ENCODE measurements around the gene FAM120AOS. TPM values are rescaled to one million over a fixed set of nuclear protein-coding genes. Genes with fewer than 3 reads are reported as not detected.

FAM120AOS gene
- total and polyA plus RNA-seq, 2 of the 4 experiments (the other 2 are of a cell fraction): 22.7 to 24.7 TPM

DNA sequence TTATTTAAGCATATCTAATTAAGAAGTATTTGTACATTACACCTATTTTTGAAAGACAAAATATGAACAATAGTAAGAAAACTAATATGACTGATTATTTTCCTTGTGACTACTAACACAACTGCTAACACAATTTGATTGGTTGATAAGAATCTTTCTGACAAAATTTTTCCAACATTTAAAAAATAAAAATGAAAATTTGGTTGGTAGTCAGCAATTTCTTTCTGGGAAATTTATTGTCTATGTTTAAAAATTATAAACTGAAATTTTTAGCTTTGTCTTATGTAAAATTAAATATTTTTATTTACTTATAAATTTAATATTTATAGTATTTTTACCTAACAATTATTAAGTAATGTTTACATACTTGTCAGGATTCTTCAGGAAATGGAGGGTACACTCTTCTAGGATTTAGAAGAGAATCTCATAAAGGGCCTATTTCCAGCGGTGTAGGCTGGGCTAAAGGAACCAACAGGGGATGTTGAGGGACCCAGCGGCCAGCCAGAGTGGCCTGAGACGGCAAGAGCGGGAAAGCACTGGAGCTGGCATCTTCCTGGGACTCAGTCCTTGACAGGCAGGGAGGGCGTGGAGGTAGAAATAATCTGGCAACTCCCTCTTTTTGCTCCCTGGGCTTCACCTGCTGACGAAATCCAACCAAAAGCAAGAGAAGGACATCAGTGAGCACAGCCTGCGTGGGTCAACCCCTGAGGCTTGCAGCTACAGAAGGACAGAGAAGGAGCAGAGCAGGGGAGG lies 16.6 kb downstream of the FAM120AOS start:
- POLR2A ChIA-PET (ENCODE audit: unreplicated experiment): no interaction called here
- H2BK120ac ChIP-seq (ENCODE audit: low read depth, low read length): no peak overlapping the region
- TF ChIP-seq MAFK (IDR thresholded peaks at IDR 0.05; ENCODE audit: low read depth, low read length) (0 out of 2 replicates have a peak, but pooled peaks have one; percentile 16), RAD21 (IDR thresholded peaks at IDR 0.05; ENCODE audit: low read length) (no peak)
- CTCF ChIA-PET: interaction anchor here (0.6 kb wide), 1 partner anchor 14 kb away, joined by 3 read pairs; no protein-coding TSS in a partner anchor
- in situ Hi-C loops (cut with MboI; ENCODE audit: low sequenced_read_pairs) (no loop called here), intact Hi-C loops (cut with micrococcal nuclease) (no loop called here), dilution Hi-C loops (cut with HindIII; ENCODE audit: low sequenced_read_pairs, unreplicated experiment) (no loop called here)
- no peaks in the 10 kb centered on the region for H3K9me3 ChIP-seq (ENCODE audit: control insufficient read depth, insufficient read depth, low read length)
- no peak overlapping the region for H3K27ac ChIP-seq (ENCODE audit: insufficient read depth, low read length)
- H3K4ac ChIP-seq (ENCODE audit: low read depth, low read length): no peak overlapping the region
- no peak overlapping the region for H2AK5ac ChIP-seq (ENCODE audit: low read depth, low read length)
- no peak overlapping the region for H2BK20ac ChIP-seq (ENCODE audit: low read depth, low read length)
- no peak for DNase-seq
- H3K79me1 ChIP-seq (ENCODE audit: low read depth in 1 of 2, low read length in 2 of 2): no peaks in the 10 kb centered on the region
- no TSS peak for BruUV-seq (replicated peaks)
- H4K91ac ChIP-seq (ENCODE audit: insufficient read depth, low read depth, low read length): no peak overlapping the region
- H4K8ac ChIP-seq (ENCODE audit: low read depth in 2 of 2, low read length in 2 of 2): no peak overlapping the region
- 0 out of 2 replicates have a peak, but pooled peaks cover 1% of the 10 kb centered on the region for H3K36me3 ChIP-seq (ENCODE audit: control insufficient read depth, insufficient read depth, low read length)
- no peak overlapping the region for H2BK5ac ChIP-seq (ENCODE audit: low read depth, low read length, poor library complexity, severe bottlenecking)
- H4K5ac ChIP-seq (ENCODE audit: low read depth, low read length): no peak overlapping the region
- 61% methylated on average over 2 of the region's 7 CpGs; no CpG with 5 or more reads in 1 of the 2 experiments for WGBS, 2 experiments (ENCODE audit: extremely low coverage in 2 of 2, insufficient read length in 1 of 2)
- no peaks in the 10 kb centered on the region for H3K9me1 ChIP-seq (ENCODE audit: insufficient read depth, low read length)
- H2BK15ac ChIP-seq (ENCODE audit: low read depth, low read length): no peak overlapping the region
- no peak for ATAC-seq (ENCODE audit: low read depth)
- H3K4me1 ChIP-seq (ENCODE audit: control insufficient read depth, insufficient read depth, low read length): no peaks in the 10 kb centered on the region
- H3K56ac ChIP-seq (ENCODE audit: extremely low read depth, insufficient read depth, low read length): no peak overlapping the region
- H2AK9ac ChIP-seq (replicated peaks; ENCODE audit: low read depth, low read length, poor library complexity): no peak overlapping the region
- no peak overlapping the region for H3K9ac ChIP-seq (ENCODE audit: low read depth, low read length)
- no peak overlapping the region for H2AFZ ChIP-seq (replicated peaks; ENCODE audit: low read length, poor library complexity)
- H3K23ac ChIP-seq (ENCODE audit: low read depth, low read length): no peak overlapping the region
- H3K27me3 ChIP-seq (ENCODE audit: control insufficient read depth, insufficient read depth, low read length): no peaks in the 10 kb centered on the region
- no peak overlapping the region for H3K14ac ChIP-seq (replicated peaks; ENCODE audit: low read depth, low read length)
- H3K4me2 ChIP-seq (ENCODE audit: low read depth, low read length): no peak overlapping the region
- no peak overlapping the region for H3K18ac ChIP-seq (ENCODE audit: low read depth, low read length)
- no peaks in the 10 kb centered on the region for H4K20me1 ChIP-seq (ENCODE audit: insufficient read depth, low read length)
- H3K4me3 ChIP-seq (ENCODE audit: insufficient read depth, low read depth, low read length): no peak overlapping the region

All from IMR-90 (cell line).